H1 (cell line): ENCODE measurements around the gene MYLK3. TPM values are rescaled to one million over a fixed set of nuclear protein-coding genes. Genes with fewer than 3 reads are reported as not detected.

Experiments
- CHD7 ChIP-seq: fragments of 300-600 bp; sonication (generic); IDR thresholded peaks from 2 replicates; pipeline ENCODE4 v1.7.1; 2012; ENCODE audit warnings: low read length, moderate library complexity, mild to moderate bottlenecking, inconsistent platforms; ENCODE audit not compliant: insufficient replicate concordance
- EP300 ChIP-seq, 2 experiments: IDR thresholded peaks; 1 replicate in 1 of 2; 2 replicates in 1 of 2; pipeline ENCODE4 v1.6.1; 2011 to 2012; ENCODE audit warnings: low read depth in 2 of 2, low read length in 2 of 2, mild to moderate bottlenecking in 2 of 2, borderline replicate concordance in 1 of 2, inconsistent platforms in 1 of 2, moderate library complexity in 1 of 2
- FOSL1 ChIP-seq: IDR thresholded peaks from 2 replicates; pipeline ENCODE4 v1.6.1; 2011; ENCODE audit warnings: mild to moderate bottlenecking, low read depth, low read length, moderate library complexity; ENCODE audit not compliant: insufficient read depth
- GTF2F1 ChIP-seq: IDR thresholded peaks from 2 replicates; pipeline ENCODE4 v1.6.1; 2012; ENCODE audit warnings: low read depth, low read length, improper control_type of control experiment, borderline replicate concordance
- HDAC2 ChIP-seq, 2 experiments: fragments of 300-600 bp in 1 of 2; sonication (generic) in 1 of 2; IDR thresholded peaks; 2 replicates each; pipeline ENCODE4 v1.6.1; 2011 to 2012; ENCODE audit warnings: low read depth in 2 of 2, low read length in 2 of 2, mild to moderate bottlenecking in 2 of 2, moderate library complexity in 2 of 2, borderline replicate concordance in 1 of 2, inconsistent platforms in 1 of 2
- HDAC6 ChIP-seq: IDR thresholded peaks from one replicate; pipeline ENCODE4 v1.7.1; 2012; ENCODE audit warnings: low read depth, mild to moderate bottlenecking, inconsistent platforms, low read length, moderate library complexity
- POLR2A ChIP-seq, 2 experiments: IDR thresholded peaks; 1 replicate in 1 of 2; 2 replicates in 1 of 2; pipeline ENCODE4 v1.6.1; 2011; ENCODE audit warnings: low read depth in 2 of 2, low read length in 2 of 2, mild to moderate bottlenecking in 2 of 2; ENCODE audit errors: control extremely low read depth in 1 of 2
- SIN3A ChIP-seq, 2 experiments: IDR thresholded peaks in 1 of 2; conservative IDR thresholded peaks in 1 of 2; 2 replicates each; pipeline ENCODE4 v1.6.1; 2011 to 2012; ENCODE audit warnings: low read length in 2 of 2, improper control_type of control experiment in 1 of 2, low read depth in 1 of 2, mild to moderate bottlenecking in 1 of 2
- SRF ChIP-seq: IDR thresholded peaks from 2 replicates; pipeline ENCODE4 v1.6.1; 2011; ENCODE audit warnings: mild to moderate bottlenecking, low read depth, low read length, moderate library complexity
- polyA plus RNA-seq, 7 experiments: library from polyadenylated mRNA; depleted of rRNA in 3 of 7; stranded (reverse) in 5 of 7; unstranded in 2 of 7; fragments of >200 nt in 5 of 7; fragments of 200-250 nt in 2 of 7; gene quantifications; 1 replicate in 5 of 7; 2 replicates in 1 of 7; 4 replicates in 1 of 7; pipeline versions ENCODE4 v1.2.1 to v1.2.3, GENCODE V29; 2011 to 2013; ENCODE audit warnings: missing spikeins in 2 of 7, mixed read lengths in 2 of 7
- total RNA-seq: library from RNA; stranded (reverse); fragmentation: NEBNext Ultra II Directional; extraction: Animal tissue kit (Norgen Biotek cat#: 25700); gene quantifications from 2 replicates; pipeline ENCODE4 v1.2.1, GENCODE V29; 2021

Gene MYLK3
- total and polyA plus RNA-seq, 2 of the 8 experiments (the other 6 are each of a cell fraction or from before 2014, with no cell fraction given), result 0.14 to 0.35 TPM

- peak in 1 of 2 experiments; percentile 90; a peak in 2 of 4 replicates for TF ChIP-seq SIN3A (conservative IDR thresholded peaks at IDR 0.05 in 1 of 2, IDR thresholded peaks at IDR 0.05 in 1 of 2; ENCODE audit: low read depth in 1 of 2, low read length in 2 of 2)
- peak; percentile 43 to 69 for TF ChIP-seq POLR2A (IDR thresholded peaks at IDR 0.05; ENCODE audit: control extremely low read depth in 1 of 2, low read depth in 2 of 2, low read length in 2 of 2)
- peak in 1 of 2 experiments; percentile 38; a peak in 2 of 4 replicates for TF ChIP-seq HDAC2 (IDR thresholded peaks at IDR 0.05; ENCODE audit: borderline replicate concordance in 1 of 2, low read depth in 2 of 2, low read length in 2 of 2)
- TF ChIP-seq HDAC6, result no peak
- TF ChIP-seq SRF, result no peak
- no peak for TF ChIP-seq GTF2F1
- TF ChIP-seq EP300 (IDR thresholded peaks at IDR 0.05; ENCODE audit: borderline replicate concordance in 1 of 2, low read depth in 2 of 2, low read length in 2 of 2), result no peak
- no peak for TF ChIP-seq FOSL1
- TF ChIP-seq CHD7, result no peak
Observed at GRCh38 chr16:46688654-46689364, 59.3 kb downstream of the MYLK3 start, which contains the start of gene VPS35 (continued).
